ENCODE results near the gene PRKAG1.

DNA sequence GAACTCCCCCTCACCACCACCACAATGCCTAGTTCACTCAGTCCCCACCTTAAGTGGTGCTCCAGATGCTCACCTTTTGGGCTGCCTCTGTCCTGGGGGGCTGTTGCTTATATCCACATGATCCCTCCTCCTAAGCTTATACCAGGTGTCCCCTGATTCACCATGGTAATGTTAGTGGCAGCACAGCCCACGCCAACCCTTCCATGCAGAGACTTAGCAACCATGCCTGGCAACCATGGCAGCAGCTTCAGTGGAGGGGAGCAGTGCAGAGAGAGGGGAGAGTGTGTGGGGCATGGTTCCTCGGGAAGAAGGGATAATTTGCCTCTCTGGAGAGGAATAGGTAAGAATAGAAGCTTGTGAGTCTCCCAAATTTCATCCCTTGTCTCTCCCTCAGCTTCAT is 18.2 kb downstream of the PRKAG1 start:
- TF ChIP-seq POLR2AphosphoS5 (IDR thresholded peaks at IDR 0.05; ENCODE audit: low read depth, low read length) (no peak), CTCF (IDR thresholded peaks at IDR 0.05) (no peak), SIN3A (IDR thresholded peaks at IDR 0.05; ENCODE audit: borderline replicate concordance, insufficient read depth, low read depth, low read length) (no peak)

All from Panc1 (cell line).